GM15510 (cell line): ENCODE measurements around the gene SHROOM2.

Source experiments
- POLR2A ChIP-seq: IDR thresholded peaks from 3 replicates; pipeline ENCODE4 v1.6.1; 2011; ENCODE audit warnings: borderline replicate concordance; ENCODE audit not compliant: insufficient read length; ENCODE audit errors: extremely low read depth

The SHROOM2 gene

GRCh38 chrX:9957743-9958142 is 171.5 kb downstream of the SHROOM2 start:
- no peak for TF ChIP-seq POLR2A

GRCh38 chrX:9958183-9958582 is 172.0 kb downstream of the SHROOM2 start:
- no peak for TF ChIP-seq POLR2A

GRCh38 chrX:9961750-9962149 is 175.5 kb downstream of the SHROOM2 start:
- TF ChIP-seq POLR2A: no peak

- TF ChIP-seq POLR2A: no peak
Observed at GRCh38 chrX:9966775-9967408, 180.7 kb downstream of the SHROOM2 start, which contains the start of gene CLDN34. CLDN34 (plus strand) TSS chrX:9967358; CDS start chrX:9967358, 0 bp downstream.

- no peak for TF ChIP-seq POLR2A
Observed at GRCh38 chrX:9977635-9978034, 191.4 kb downstream of the SHROOM2 start.

- no peak for TF ChIP-seq POLR2A
Observed at GRCh38 chrX:9980401-9980800, 194.2 kb downstream of the SHROOM2 start.

GRCh38 chrX:9980927-9981326 is 194.7 kb downstream of the SHROOM2 start:
- TF ChIP-seq POLR2A: no peak

GRCh38 chrX:9983441-9983840 is 197.2 kb downstream of the SHROOM2 start:
- no peak for TF ChIP-seq POLR2A

- no peak for TF ChIP-seq POLR2A
Observed at GRCh38 chrX:9983846-9984245, 197.6 kb downstream of the SHROOM2 start.

GRCh38 chrX:9988762-9989161 is 202.5 kb downstream of the SHROOM2 start:
- no peak for TF ChIP-seq POLR2A

GRCh38 chrX:9992061-9992460 is 205.8 kb downstream of the SHROOM2 start:
- TF ChIP-seq POLR2A: no peak

- TF ChIP-seq POLR2A: no peak
Observed at GRCh38 chrX:9992724-9993123, 206.5 kb downstream of the SHROOM2 start.

- TF ChIP-seq POLR2A: no peak
Observed at GRCh38 chrX:9995855-9996339, 209.7 kb downstream of the SHROOM2 start.

GRCh38 chrX:9997041-9997440 is 210.8 kb downstream of the SHROOM2 start:
- no peak for TF ChIP-seq POLR2A

- no peak for TF ChIP-seq POLR2A
Observed at GRCh38 chrX:9997524-9997923, 211.3 kb downstream of the SHROOM2 start.
